HUES6 (cell line): ENCODE results near the gene SNCAIP.

Experiments
- H3K27ac ChIP-seq: 2 replicates; pipeline ENCODE4 v1.7.0; 2013; ENCODE audit warnings: low read depth, mild to moderate bottlenecking, low read length, inconsistent platforms
- H3K27me3 ChIP-seq: 2 replicates; pipeline ENCODE4 v1.6.1; 2013; ENCODE audit warnings: low read length; ENCODE audit not compliant: control insufficient read depth, insufficient read depth
- H3K36me3 ChIP-seq: 2 replicates; pipeline ENCODE4 v1.6.1; 2013; ENCODE audit warnings: low read length; ENCODE audit not compliant: control insufficient read depth, insufficient read depth
- H3K4me1 ChIP-seq: 2 replicates; pipeline ENCODE4 v1.6.1; 2013; ENCODE audit warnings: low read length; ENCODE audit not compliant: control insufficient read depth, insufficient read depth
- H3K4me3 ChIP-seq: 2 replicates; pipeline ENCODE4 v1.5.1; 2013; ENCODE audit warnings: low read depth, low read length
- H3K9ac ChIP-seq: one replicate; pipeline ENCODE4 v1.6.1; 2013; ENCODE audit warnings: mild to moderate bottlenecking, low read length
- H3K9me3 ChIP-seq: 2 replicates; pipeline ENCODE4 v1.6.1; 2013; ENCODE audit warnings: low read depth, low read length; ENCODE audit not compliant: control insufficient read depth, insufficient read depth

SNCAIP gene

GRCh38 chr5:122358372-122358979 is 46.4 kb downstream of the SNCAIP start:
- no peak overlapping the region for H3K9ac ChIP-seq
- H3K27me3 ChIP-seq: no peaks in the 10 kb centered on the region
- H3K27ac ChIP-seq: no peak overlapping the region
- H3K4me3 ChIP-seq: no peak overlapping the region
- peaks cover 35% of the 10 kb centered on the region for H3K4me1 ChIP-seq
- no peaks in the 10 kb centered on the region for H3K9me3 ChIP-seq
- no peaks in the 10 kb centered on the region for H3K36me3 ChIP-seq

GRCh38 chr5:122362361-122362760 is 50.3 kb downstream of the SNCAIP start:
- Histone ChIP-seq H3K36me3 (no peaks in the 10 kb centered on the region), H3K4me1 (peaks cover 12% of the 10 kb centered on the region), H3K9ac (no peak overlapping the region), H3K27me3 (no peaks in the 10 kb centered on the region), H3K27ac (no peak overlapping the region), H3K4me3 (no peak overlapping the region), H3K9me3 (no peaks in the 10 kb centered on the region)

- H3K9me3 ChIP-seq: no peaks in the 10 kb centered on the region
- no peaks in the 10 kb centered on the region for H3K27me3 ChIP-seq
- H3K9ac ChIP-seq: no peak overlapping the region
- peaks cover 16% of the 10 kb centered on the region for H3K4me1 ChIP-seq
- no peaks in the 10 kb centered on the region for H3K36me3 ChIP-seq
- no peak overlapping the region for H3K4me3 ChIP-seq
- H3K27ac ChIP-seq: no peak overlapping the region
Measured at GRCh38 chr5:122363623-122364022, 51.6 kb downstream of the SNCAIP start.

- Histone ChIP-seq H3K9ac (no peak overlapping the region), H3K27me3 (no peaks in the 10 kb centered on the region), H3K4me1 (peaks cover 25% of the 10 kb centered on the region), H3K36me3 (no peaks in the 10 kb centered on the region), H3K4me3 (no peak overlapping the region), H3K9me3 (no peaks in the 10 kb centered on the region), H3K27ac (no peak overlapping the region)
Measured at GRCh38 chr5:122366501-122366900, 54.5 kb downstream of the SNCAIP start.

GRCh38 chr5:122367456-122367855 is 55.4 kb downstream of the SNCAIP start:
- H3K4me1 ChIP-seq: peaks cover 23% of the 10 kb centered on the region
- H3K27ac ChIP-seq: no peak overlapping the region
- H3K4me3 ChIP-seq: no peak overlapping the region
- no peaks in the 10 kb centered on the region for H3K36me3 ChIP-seq
- no peaks in the 10 kb centered on the region for H3K27me3 ChIP-seq
- no peak overlapping the region for H3K9ac ChIP-seq
- no peaks in the 10 kb centered on the region for H3K9me3 ChIP-seq

DNA sequence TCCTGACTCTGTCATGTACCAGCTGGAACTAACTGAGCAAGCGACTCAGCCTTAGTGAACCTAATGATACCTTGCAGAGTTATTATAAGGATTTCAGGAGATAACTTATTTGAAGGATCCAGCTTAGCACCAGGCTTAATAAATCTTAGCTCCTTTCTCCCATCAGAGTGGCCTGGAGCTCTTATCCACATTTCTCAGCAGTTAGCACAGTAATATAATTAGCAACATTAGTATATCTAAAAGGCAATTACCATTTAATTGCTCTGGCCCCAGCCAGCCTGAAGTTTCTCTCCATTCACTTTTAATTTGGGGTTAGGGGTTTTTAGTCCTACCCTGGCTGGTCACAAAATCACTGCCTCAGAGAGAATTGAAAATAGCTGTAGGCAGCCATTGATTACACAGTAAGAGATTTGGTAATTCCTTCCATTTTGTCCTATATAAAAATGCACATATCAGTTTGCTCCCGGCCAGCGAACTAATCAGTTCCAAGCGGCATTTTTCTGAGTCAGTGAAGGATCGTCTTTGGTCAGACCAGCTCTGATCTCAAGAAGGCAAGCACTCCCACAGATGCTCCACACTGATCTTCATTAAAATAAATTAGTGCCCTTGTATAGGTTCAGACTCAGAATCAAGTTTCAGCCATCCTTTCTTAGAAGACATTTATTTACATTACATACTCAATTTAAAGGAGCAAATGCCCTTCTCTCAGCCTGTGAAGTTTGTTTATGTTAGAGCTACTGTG is 56.6 kb downstream of the SNCAIP start:
- Histone ChIP-seq H3K36me3 (no peaks in the 10 kb centered on the region), H3K4me3 (no peak overlapping the region), H3K4me1 (peaks cover 23% of the 10 kb centered on the region), H3K27me3 (no peaks in the 10 kb centered on the region), H3K27ac (no peak overlapping the region), H3K9me3 (no peaks in the 10 kb centered on the region), H3K9ac (no peak overlapping the region)

- no peak overlapping the region for H3K4me3 ChIP-seq
- H3K9ac ChIP-seq: no peak overlapping the region
- peaks cover 21% of the 10 kb centered on the region for H3K4me1 ChIP-seq
- no peak overlapping the region for H3K27ac ChIP-seq
- no peaks in the 10 kb centered on the region for H3K27me3 ChIP-seq
- no peaks in the 10 kb centered on the region for H3K9me3 ChIP-seq
- H3K36me3 ChIP-seq: no peaks in the 10 kb centered on the region
Measured at GRCh38 chr5:122369253-122369815, 57.3 kb downstream of the SNCAIP start.

DNA sequence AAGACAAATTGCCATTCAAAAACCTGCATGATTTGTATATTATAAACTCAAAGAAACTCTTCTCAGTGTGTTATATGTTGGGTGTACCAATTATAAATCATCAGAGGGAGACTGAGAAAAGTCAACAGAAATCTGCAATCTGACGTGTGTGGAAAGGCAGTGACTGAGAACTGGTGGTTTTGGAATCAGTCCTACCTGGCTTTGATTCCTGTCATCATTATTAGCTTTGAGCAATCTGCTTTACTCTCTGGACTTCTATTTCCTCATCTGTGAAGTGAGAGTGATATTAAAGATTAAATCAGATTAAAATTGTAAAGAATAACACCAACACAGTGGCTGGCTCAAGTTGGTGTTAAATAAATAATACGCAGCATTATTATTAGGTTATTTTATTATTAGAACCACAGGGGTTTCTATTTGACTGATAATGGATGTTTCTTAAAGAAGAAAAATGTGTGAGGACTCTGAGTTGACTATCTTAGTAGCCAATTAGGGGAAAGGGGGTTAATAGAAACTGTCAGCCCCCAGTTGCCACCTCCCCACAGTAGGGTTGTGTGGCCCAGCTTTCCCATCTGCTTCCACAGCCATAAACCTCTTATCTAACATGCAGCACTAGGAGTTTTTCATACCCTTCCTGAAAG is 59.6 kb downstream of the SNCAIP start:
- Histone ChIP-seq H3K4me1 (peaks cover 20% of the 10 kb centered on the region), H3K9me3 (no peaks in the 10 kb centered on the region), H3K9ac (no peak overlapping the region), H3K27ac (no peak overlapping the region), H3K4me3 (no peak overlapping the region), H3K27me3 (no peaks in the 10 kb centered on the region), H3K36me3 (no peaks in the 10 kb centered on the region)

- Histone ChIP-seq H3K9me3 (no peaks in the 10 kb centered on the region), H3K36me3 (no peaks in the 10 kb centered on the region), H3K27me3 (no peaks in the 10 kb centered on the region), H3K4me3 (no peak overlapping the region), H3K27ac (no peak overlapping the region), H3K9ac (no peak overlapping the region), H3K4me1 (peaks cover 6% of the 10 kb centered on the region)
Measured at GRCh38 chr5:122374110-122374509, 62.1 kb downstream of the SNCAIP start.

DNA sequence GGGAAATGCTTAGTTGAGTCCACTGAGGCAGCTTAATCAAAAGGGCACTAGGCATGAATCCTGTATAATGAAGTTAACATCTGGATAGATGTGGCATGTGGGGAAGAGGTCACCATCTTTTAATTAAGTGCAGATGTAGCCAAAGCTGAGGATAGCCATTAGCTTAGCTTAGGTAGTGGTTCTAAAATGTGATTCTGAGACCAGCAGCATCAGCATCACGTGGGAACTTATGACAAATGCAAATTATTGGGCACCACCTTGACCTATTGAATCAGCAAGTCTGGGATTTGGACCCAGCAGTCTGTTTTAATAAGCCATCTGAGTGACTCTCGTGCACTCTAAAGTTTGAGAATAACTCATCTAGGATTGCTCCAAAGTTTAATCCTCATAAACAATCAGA is 63.8 kb downstream of the SNCAIP start:
- no peaks in the 10 kb centered on the region for H3K36me3 ChIP-seq
- H3K4me3 ChIP-seq: no peak overlapping the region
- H3K9me3 ChIP-seq: no peaks in the 10 kb centered on the region
- H3K4me1 ChIP-seq: no peaks in the 10 kb centered on the region
- no peaks in the 10 kb centered on the region for H3K27me3 ChIP-seq
- no peak overlapping the region for H3K27ac ChIP-seq
- no peak overlapping the region for H3K9ac ChIP-seq

GRCh38 chr5:122376250-122376649 is 64.2 kb downstream of the SNCAIP start:
- Histone ChIP-seq H3K9ac (no peak overlapping the region), H3K36me3 (no peaks in the 10 kb centered on the region), H3K27me3 (no peaks in the 10 kb centered on the region), H3K9me3 (no peaks in the 10 kb centered on the region), H3K4me3 (no peak overlapping the region), H3K27ac (no peak overlapping the region), H3K4me1 (no peaks in the 10 kb centered on the region)
